Stimulated activated CD4-positive, alpha-beta T cell treated with anti-CD3 and anti-CD28 coated beads, Interleukin-15, amount 100 ng/mL, for 48 hours (primary cell): Measurements from ENCODE around the gene PHOSPHO2.
A peak's percentile ranks its signal among the peaks of the same experiment; 100 is the strongest.

ENCODE experiments used
- DNase-seq, 2 donors: peaks; one replicate each; pipeline ENCODE4 v3.0.0-alpha.2; 2020; ENCODE audit warnings: low read depth in 2 of 2

PHOSPHO2 gene

DNA sequence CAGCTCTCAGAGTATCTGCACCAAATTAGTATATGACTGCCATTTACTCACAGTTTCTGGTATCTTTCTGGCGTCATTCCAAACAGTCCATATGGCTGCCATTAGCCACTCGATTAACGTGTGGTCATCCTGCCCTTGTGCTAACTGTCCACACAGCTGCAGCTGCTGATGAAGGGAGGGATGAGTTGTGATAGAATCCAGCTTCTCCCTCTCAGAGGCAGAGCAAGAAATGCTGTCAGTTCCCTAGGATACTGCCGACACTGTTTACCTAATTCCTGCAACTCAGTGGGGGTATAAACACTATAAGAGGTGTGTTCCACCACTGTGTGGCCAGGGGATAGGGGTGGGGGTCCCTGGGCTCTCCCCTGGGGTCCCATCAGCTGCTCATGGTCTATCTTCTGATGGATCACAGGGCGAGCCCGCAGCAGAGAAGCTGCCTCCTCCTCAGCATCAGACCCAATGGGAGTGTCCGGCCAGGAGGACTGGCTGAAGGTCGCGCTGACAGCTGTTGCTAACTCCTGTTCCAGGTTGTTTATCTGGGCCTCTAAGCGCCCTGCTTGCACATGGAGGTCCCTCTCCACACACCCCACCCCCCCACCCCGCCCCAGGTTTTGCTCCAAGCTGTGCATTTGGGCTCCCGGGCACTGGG is 22.1 kb downstream of the PHOSPHO2 start:
- no peak for DNase-seq

DNA sequence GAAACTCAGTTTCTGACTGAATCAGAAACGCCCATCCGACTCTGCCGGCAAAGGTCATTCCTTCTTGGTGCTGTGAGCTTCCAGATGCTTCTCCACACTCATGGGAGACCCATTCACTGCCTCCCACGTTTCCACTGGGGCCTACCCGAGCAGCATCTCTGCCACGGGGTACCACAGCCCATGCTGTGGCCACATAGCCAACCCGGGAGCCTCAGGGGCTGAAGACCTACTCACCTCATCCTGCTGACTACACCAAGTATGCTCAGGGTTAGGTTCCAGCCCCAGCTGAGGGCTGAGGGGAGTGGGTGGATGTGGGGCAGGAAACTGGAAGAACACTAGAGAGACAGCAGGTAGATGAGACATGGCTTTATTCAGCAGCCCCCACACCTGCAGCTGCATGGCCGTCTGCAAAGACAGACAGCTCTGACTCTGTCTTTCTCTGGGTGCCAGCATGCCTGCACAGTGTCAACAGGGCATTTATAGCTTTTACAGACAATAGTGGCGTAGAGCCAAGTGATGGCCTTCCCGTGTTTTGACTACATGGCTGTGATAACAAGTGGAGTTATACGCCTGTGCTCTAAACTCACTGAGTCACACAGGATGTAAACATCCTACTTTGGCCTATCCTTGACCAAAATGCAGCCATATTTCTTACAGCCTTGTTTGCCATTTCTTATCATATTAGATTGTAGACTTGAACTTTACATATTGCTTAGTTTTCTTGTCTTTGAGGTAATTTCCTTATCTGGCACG is 22.8 kb downstream of the PHOSPHO2 start:
- no peak for DNase-seq

DNA sequence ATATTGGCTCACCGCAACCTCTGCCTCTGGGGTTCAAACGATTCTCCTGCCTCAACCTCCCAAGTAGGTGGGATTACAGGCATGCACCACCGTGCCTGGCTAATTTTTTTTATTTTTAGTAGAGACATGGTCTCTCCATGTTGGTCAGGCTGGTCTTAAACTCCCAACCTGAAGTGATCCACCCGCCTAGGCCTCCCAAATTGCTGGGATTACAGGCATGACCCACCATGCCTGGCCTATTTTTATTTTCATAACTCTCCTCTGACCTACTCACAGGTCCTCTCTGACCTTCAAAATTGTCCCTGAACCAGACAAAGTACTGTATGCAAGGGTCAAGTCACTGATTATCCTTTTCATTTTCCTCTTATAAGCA is 23.4 kb downstream of the PHOSPHO2 start:
- DNase-seq, result no peak

DNA sequence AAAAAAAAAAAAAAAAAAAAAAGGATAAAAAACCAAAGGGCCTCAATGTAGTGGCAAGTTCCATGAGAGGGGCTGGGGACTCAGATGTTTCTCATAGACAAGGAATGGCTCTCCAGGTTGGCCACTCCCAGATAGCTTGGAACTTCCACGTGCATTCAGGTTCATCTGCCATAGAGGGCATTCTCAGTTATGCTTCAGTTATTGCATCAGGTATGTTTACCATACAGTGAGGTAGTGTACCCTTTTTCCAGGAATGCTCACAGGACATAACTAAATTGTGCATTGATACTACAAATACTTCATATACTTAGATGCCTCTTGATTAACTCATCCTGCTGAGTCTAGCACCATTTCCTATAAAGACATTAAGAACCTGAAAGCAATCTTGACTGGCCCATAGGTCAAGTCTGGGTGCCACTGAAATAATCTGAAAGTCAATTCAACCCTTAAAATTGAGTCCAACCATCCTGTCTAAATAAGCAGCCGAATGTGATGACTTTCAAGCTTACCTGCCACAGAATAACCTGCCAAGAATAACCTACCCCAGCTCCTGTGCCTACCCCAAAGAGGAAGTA is 24.7 kb downstream of the PHOSPHO2 start:
- no peak for DNase-seq

DNA sequence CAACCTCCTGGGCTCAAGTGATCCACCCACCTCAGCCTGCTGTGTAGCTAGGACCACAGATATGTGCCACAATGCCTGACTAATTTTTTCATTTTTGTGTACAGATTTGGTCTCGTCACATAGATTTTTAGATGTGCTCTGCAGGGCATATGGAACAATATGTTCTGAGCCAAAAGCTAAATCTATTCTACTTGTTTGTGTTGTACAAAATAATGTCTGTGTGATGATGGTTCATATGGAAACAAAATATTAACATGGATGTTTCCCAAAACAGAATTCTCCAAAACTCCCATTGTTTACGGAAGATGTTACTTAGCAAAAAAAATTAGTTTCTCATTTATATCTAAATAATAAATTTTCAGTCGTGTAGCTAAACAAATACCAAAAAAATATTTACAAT is 26.7 kb downstream of the PHOSPHO2 start:
- no peak for DNase-seq

DNA sequence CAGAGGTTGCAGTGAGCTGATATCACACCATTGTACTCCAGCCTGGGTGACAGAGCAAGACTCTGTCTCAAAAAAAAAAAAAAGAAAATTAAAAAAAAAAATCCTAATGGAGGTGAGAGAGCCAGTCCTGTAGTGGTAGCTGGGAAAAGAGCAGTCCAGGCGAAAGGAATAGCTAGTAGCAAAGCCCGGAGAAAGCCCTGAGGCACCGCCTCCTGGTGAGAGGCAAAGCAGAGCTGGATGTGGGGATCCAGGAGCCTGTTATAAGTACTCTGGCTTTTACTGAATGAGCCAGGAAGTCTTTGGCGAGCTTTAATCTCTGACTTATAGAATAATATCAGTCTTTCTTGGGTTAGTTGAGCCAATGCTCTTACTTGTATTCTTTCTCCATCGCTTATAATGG is 32.8 kb downstream of the PHOSPHO2 start:
- DNase-seq, result no peak

DNA sequence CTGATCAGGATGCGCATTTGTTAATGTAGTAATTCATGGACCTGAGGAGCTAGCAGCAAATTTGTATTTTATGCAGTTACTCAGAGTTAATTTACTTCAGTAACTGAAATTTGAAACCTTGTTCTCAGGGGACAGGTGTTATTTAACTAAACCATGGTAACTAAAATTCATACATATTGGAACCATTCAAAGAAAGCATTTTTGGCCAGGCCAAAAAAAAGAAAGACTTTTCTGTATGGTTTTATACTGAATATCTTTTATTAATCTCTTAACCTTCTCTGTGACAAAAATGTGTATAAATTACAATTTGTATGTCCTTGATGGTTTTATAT is 35.0 kb downstream of the PHOSPHO2 start:
- DNase-seq, result no peak

DNA sequence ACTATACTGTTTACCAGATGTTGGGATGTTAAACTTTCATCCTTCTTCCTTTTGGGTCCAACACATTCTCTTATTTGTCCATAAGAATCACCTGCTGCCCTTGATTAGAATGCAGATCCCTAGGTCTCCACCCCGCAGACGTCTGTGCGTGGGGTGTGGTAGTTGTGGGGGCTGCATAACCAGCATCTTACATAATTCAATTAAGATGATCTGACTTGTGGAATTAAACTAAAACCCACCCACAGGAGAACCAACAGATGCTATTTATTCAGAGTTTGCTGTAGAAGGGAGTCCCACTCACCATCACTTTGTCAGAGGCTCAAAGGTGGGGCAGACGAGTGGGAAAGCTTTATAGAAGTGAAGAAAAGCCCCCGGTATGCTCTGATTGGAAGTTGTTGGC is 37.8 kb downstream of the PHOSPHO2 start:
- no peak for DNase-seq

DNA sequence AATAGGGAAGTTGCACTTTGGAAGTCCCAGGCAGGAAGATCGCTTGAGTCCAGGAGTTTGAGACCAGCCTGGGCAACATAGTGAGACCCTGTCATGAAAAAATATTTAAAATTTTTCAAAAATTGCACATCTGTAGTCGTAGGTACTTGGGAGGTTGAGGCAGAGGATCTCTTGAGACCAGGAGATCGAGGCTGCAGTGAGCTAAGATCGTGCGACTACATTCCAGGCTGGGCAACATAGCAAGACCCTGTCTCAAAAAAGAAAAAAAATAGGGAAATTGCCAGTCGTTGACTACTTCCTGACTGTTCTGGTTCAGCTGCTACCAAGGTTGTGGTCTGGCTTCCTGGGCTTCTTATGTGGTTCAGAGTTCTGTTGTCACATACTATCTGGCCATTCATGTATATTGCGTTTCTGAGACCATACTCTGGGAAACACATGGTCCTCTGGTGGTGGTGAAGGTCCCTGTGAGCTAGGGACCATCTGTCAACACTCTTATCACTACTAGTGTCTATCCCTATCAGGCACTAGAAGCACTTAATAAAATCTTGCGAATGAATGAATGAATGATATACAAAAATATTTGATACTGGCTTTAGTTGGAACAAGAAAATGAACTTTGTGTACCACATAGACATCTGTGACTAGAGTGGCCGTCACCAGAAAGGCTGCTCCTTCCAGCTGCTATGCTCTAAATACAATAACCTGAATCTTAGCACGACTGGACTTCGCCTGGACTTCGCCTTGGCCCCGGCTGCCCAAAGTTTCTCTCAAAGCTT is 38.5 kb downstream of the PHOSPHO2 start:
- DNase-seq, result no peak

DNA sequence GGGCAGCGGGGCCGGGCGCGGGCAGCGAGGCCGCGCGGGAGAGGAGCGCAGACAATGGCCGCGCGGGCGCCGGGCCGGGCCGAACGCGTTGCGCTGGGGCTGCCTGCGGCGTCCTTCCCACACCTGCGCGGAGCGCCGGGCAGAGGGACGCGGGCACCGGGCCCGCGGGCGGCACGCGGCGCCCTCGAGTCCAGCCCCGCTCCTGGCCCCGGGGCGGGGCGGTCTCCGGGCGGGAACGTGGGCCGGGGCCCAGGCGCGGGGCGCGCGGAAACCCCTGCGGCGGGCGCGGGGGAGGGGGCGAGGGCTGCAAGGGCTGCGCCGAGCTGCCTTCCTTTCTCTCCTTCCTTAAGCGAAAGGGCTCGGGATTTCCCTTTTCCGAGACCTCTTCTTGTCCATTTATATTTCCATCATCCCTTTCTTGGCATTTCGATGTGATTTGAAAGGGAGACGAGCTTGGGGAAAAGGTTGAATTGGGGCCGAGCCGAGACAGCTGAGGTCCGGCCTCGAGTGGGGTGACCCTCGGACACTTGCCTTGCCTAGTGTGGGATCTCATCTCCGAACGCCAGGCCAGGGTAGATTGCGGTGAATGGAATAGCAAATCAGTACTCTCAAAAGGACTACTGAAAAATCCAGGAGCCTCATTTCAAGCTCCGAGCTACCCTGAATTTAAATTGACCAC is 40.0 kb downstream of the PHOSPHO2 start:
- peak in 1 of 2 donors; percentile 4 for DNase-seq

DNA sequence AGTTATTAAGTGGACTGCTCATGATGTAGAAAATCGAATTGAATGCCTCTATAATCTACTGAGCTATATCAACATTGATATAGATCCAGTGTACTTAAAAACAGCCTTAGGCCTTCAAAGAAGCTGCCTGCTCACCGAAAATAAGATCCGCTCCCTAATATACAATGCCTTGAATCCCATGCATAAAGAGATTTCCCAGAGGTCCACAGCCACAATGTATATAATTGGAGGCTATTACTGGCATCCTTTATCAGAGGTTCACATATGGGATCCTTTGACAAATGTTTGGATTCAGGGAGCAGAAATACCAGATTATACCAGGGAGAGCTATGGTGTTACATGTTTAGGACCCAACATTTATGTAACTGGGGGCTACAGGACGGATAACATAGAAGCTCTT is 41.4 kb downstream of the PHOSPHO2 start:
- DNase-seq, result no peak

DNA sequence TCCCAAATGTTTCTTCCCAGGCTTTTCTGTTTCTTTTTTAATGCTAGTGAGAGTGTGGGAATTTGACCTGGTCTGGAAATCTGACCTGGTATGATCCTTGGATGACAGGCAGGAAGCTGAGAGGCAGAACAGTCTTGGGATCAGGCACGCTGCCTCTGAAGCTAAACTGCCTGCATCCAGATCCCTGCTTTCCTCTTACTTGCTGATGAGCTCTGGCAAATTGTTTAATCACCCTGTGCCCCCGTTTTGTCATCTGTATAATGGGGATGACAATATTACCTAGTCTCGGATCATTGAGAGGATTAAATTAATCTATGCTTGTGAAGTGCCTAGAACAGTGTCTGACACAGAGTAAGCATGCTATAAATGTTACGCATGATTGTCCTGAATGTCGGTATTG is 42.6 kb downstream of the PHOSPHO2 start:
- DNase-seq, result no peak

DNA sequence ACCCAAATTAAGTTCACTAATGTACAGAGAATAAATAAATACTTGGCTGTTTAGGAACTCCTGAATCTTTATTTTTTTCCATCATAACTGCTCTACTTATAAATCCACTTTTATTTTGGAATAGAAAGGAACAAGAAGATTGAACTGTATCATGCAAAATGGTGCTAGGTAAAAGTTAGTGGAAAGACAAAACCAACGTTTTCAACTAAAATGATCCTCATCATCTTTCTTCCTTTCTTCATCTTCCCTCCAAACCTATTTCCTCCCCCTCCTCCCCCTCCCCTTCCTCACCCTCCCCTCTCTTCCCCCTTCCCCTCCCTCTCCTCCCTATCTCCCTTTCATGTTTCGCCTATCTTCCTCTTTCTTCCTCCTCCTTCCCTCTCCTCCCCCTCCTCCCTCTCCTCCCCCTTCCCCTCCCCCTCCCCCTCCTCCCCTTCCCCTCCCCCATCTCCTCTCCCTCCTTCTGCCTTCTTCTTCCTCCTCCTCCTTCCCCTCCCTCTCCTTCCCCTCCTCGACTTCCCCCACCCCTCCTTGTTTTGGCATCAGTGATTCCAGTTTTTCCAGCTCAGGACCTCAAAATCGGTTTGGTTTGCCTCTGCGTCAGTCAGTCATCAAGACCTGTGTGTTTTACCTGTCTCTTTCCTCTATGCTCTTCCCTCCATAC is 44.4 kb downstream of the PHOSPHO2 start:
- DNase-seq, result no peak

DNA sequence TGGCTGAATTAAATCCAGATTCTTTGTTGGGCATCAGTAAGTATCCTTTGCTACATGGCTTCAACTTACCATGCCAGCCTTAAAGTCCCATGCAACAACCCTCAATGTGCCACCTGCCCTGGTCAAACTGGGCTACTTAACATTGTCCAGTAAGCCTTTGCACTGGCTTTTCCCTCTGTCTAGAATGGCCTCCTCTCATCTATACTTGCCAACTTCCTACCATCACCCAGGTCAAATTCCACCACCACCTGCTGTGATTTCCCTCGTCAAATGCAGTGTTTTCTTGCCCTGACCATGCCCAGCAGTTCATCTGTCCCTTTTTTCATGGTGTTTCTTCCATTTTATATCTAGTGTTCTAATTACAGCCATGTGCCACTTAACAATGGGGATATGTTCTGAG is 45.1 kb downstream of the PHOSPHO2 start:
- no peak for DNase-seq

DNA sequence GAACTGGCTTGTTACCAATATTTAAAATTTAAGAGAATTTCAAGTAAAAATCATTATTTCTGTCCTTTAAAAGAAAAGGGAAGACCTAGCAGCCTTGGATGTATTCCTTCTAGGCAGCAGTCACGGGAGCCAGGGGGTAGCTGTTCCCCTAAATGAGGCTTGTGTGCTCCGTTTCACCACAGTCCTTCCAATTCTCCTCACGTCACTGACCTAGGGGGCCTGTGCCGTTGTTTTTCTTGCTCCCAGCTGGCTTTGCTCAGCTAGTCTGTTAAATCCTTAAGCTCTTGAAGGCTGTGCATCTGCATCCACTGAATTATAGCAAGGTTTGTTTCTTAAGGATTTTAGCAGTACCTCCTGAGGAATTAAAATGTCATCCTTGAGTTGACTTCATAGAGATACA is 49.3 kb downstream of the PHOSPHO2 start:
- no peak for DNase-seq

DNA sequence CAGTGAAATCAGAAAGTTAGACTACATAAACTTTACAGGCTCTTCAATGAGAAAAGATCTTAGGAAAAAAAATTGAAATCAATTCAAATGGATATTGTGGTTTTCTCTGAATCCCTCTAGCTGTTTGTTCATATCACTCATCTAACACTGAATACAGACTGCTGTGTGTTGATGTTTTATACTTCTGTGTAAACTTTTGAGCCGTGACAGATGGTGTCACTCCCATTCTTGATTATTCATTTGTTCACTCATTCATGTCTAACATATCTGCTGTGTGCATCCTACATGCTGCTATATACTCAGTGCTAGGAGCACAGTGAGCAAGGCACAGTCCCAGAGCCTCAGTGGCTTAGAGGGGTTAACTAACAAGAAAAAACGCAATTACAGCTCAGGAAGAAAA is 52.0 kb downstream of the PHOSPHO2 start:
- DNase-seq, result no peak

DNA sequence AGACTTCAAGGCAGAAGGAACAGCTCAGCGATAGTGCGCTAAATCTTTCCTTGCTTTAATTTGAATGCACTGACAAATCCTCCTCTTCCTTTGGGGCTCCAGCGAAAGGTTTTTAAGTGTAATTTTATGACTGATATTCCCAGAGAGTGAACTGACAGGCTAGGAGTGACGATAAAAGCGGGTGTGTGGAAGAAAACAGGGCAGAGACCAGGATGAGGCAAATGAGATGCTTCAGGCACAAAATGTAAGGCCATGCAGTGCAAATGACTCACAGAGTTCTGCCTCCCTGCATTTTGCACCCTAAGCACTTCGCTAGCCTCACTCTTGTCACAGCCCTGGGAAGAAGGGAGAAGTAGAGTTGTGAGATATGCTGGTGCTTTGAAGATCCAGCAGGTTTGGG is 54.0 kb downstream of the PHOSPHO2 start:
- DNase-seq, result no peak
